Fibroblast of the conjunctiva (primary cell): ENCODE measurements around the gene SLC8A1.
"Not testable (repeated sequence)": the region's sequence is repeated elsewhere in the genome, so short reads cannot be mapped to it uniquely, and the experiment has no call there.

ENCODE experiments used
- DNase-seq: peaks from one replicate; pipeline ENCODE4 v3.0.0-alpha.2; 2010; ENCODE audit warnings: low read depth

SLC8A1 gene

GRCh38 chr2:40106061-40106460, 345.8 kb downstream of the SLC8A1 start:
- no peak for DNase-seq

- no peak for DNase-seq
Observed at GRCh38 chr2:40105593-40105992, 346.3 kb downstream of the SLC8A1 start.

DNA sequence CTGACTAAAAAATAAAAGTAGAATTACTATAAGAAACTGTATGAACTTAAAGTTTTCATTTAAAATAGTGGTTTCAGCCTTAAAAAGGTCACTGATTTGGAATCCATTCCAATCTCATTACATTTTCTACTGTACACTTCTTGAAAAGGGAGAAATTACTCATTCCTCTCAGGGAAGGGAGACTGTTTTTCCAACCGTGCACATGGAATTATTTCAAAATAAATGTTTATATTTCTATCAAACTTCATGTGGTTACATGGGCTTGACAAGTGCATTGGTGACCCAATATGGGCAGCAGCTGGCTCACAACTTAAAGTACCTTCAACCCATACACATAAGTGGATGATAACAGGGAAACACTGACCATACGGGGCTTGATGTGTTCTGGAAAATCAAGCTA, 348.3 kb downstream of the SLC8A1 start:
- DNase-seq, result no peak

DNA sequence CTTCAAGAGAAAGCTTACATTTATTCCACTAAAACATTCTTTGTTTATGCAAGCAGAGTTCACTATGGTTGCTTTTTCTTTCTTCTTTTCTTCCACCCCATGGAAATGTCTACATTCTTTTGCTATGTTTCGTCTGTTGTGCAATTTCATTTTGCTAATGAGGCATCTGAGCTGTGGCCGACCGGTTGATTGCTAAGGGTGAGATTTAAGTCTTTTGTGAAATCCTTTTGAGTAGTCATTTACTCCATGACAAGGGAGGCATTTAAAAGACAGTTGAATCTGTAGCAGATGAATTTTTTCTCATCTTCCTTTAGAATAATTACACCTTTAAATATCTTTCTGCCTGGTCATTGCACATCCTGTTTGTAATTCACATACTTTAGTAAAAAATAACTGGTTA, 348.7 kb downstream of the SLC8A1 start:
- no peak for DNase-seq

DNA sequence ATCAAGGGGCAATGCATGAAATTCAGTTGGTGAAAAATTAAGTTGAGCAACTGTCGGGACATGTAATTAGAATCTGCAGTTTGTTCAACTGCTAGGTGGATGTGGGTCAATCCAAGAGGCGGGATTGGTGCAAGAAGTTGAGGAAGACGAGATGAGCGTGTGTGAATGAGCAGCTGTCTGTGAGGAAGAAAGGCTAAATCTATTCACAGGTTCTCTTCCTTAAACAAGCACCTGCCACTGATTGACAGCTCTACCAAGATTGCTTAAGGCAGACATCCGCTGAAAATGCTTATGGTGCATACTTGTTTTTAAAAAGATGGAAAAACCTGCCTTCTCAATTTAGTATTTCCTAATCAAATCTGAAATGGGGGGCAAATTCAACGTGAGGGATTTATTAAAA, 349.4 kb downstream of the SLC8A1 start:
- no peak for DNase-seq

DNA sequence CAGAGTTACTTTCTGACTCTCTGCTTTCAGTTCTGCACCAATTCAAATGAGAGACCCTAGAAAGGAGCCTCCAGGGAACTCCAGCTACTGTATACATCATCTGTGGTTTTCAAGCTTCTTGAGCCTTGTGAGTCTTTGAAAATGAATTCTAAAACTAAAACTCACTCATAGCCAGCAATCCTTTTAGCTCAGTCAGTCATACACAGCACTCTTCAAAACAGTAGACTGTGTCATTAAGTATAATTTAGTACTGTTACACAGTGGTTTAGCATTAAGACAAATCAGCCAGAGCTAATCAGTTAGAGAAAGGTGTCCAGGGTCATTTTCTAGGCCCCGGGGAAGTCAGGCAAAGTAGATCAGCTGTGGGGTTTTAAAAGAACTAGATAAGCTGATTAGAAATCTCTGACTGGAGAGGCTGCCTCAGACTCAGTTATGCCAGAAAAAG, 350.7 kb downstream of the SLC8A1 start:
- no peak for DNase-seq

DNA sequence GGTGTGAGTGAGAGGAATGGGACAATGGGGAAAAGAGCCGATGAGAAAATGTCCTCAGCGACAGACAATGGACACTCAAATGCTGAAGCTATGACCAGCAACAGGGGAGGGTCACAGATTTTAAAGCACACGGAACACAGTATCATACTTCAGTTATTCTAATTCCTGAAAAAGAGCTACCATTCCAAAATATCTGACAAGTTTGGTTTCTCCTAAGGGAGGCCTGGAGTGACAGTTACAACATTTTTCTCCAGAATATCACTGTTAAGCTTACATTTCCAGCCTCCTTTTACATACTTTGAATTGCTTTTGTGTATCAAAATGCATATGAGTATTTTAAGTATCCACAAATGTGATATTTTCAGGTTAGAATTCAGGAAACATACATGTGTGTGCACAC, 351.2 kb downstream of the SLC8A1 start:
- DNase-seq, result no peak

DNA sequence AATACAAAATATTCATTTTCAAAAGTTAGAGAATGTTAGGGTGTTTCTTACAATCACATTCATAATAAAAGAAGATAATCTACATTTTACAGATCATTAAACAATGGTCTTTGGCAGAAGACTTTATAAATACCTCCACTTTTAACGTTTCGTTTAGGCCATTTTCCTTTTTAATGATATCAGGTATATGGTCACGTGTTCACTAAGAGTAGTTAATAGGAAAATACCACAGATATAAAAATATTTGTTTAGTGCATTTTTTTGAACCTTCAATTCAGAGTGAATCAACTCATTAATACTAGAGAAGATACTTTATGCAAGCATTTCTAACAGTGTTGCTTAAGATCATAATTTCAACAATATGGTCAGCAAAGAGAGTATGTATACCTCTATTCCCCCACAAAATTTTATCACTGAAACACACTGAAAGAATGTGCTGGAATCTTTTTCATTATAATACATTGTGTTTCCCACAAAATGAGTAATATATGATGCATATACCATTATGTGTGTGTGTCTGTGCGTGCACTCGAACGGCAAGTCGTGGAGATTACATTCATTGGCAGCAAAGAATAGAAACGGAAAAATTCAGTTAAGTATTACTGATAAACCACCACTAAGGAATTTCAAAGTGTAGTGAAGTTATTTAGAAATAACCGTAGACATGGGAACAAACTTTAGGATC, 353.0 kb downstream of the SLC8A1 start:
- no peak for DNase-seq

DNA sequence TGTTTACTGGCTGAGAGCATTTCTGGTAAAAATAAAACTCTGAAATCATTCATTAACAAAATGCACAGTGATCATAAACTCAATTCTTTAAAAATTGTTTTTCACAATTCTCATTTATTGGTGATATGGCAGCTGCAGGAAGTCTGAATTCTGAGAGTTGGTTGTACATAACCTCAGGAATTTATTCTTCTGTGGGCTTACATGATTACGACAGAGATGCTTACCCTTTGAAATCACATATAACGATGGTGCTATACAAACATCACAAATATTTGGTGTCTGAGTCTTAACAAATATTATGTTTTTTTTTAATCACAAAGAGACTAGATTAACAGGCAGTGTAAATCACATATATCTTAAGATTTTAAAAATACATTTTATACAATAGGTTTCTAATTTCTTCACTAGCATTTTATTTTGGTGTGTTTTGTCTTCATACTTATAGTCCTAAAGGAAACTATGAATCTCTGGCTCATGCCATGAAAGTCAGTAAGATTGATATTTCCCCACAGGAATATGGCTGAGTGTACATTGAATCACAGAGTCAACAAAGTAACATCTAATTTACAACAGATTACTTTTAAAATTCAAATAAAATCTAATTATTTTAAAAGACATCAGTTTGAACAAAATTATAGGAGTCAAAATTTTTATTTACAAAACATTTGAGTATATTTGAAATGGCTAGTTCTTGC, 354.1 kb downstream of the SLC8A1 start:
- DNase-seq, result no peak

DNA sequence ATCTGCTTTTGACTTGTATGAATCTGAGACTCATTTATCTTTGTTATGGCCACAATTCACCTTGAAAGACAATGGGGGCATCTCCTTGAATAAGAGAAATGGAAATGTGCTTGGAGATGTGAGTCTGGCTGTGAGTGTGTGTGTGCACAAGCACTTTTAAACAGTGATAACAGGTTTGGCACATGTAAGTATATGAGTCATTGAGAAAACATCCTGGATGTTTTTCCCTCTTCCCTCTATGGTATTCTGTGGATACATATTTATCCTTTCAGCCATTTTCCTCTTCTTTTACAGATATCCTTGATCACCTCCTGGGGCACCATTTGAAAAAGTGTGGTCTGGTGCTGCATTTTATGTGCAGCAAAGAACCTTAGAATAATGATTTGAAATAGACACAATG, 355.5 kb downstream of the SLC8A1 start:
- no peak for DNase-seq

DNA sequence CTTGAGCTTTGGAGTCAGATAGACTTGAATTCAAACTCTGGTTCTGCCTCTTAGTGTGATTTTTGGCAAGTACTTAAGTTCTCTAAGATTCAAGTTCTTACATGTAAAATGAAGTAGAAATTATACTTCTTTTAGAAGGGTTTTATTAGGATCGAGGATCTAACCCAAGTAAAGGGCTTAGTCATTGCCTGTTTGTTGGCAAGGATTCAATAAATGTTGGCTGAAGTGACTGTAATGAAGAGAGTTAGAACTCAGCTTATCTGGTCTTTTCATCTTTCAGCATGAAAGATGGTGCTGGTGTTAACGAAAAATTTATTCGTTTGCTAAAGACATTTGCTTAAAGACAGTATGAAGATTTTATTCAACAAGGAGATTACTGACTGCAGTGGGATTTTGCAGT, 356.9 kb downstream of the SLC8A1 start:
- peak; percentile 64 for DNase-seq

DNA sequence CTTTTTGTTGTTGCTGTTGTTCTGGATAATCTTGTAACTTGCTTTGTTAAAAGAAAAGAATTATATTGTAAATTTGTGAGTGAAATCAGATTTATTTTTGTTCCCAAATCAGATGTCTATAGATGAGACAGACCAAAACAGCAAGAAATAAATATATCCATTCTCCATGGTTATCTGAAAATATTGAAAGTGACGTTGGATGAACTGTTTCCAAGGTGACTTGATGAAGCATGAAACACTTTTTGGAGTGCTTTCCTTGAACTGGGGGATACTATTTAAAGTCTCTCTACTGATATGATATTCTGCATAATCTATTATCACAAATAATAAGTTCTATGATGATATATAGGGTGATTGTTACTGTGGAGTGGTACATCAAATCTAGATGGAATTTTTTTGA, 357.4 kb downstream of the SLC8A1 start:
- DNase-seq, result no peak

DNA sequence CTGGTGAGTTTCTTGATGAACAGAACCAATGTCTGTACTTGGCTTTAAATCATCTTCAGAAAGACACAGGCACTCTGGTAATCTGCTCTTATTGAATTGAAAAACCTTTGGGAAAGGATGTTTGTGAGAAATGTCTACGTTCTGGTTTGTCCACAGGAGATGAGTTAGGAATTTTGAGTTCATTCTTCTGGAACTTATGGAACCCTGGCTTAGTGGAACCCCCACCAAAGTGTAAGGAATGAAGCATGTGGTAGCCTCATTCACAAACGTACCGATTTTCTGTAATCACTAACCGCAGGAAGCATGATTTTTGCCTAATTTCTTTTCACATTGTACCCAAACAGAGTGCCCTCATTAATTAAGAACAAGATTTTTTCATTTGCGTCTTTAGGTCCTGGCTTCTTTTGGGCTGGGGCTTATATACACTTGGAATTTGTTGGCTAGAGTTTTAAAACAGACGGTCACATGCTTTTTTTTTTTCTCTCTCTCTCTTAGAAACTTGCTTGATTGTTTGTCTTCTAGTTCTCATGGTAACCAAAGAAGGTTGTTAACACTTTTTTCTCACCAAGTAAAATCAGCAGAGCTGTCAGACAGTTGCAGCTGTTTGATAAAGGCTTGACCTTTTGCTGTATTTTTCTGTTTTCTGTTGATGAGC, 358.7 kb downstream of the SLC8A1 start:
- no peak for DNase-seq

- no peak for DNase-seq
Observed at GRCh38 chr2:40090044-40090443, 361.8 kb downstream of the SLC8A1 start.

- no peak for DNase-seq
Observed at GRCh38 chr2:40087927-40088326, 364.0 kb downstream of the SLC8A1 start.

DNA sequence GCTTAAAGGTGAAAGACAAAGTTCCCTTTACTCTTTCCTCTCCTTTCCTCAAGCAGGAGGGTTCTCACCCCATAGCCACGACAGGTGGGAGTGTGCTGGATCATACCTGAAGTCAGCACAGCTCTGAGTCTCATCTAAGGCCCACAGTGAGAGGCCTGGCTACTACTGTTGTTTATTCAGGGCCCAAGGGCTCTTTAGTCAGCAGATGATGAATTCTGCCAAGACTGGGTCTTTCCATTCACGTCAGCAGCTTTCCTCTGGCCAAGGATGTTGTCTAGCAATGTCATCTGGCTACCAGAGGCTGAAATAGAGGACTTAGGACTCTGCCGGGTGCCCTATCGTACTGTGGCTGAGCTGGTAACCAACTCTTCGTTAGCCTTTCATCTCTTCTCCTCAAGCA, 364.5 kb downstream of the SLC8A1 start:
- DNase-seq, result no peak

- no peak for DNase-seq
Observed at GRCh38 chr2:40085786-40086185, 366.1 kb downstream of the SLC8A1 start.

DNA sequence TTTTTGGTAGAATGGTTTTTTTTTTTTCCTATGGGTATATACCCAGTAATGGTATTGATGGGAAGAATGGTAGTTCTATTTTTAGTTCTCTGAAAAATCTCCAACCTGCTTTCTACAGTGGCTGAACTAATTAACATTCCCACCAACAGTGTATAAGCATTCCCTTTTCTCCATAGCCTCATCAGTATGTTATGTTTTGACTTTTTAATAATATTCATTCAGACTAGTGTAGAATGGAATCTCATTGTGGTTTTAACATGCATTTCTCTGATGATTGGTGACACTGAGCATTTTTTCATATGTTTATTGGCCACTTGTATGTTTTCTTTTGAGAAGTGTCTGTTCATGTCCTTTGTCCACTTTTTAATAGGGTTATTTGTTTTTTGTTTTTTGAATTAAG, 378.6 kb downstream of the SLC8A1 start:
- not testable (repeated sequence) for DNase-seq

DNA sequence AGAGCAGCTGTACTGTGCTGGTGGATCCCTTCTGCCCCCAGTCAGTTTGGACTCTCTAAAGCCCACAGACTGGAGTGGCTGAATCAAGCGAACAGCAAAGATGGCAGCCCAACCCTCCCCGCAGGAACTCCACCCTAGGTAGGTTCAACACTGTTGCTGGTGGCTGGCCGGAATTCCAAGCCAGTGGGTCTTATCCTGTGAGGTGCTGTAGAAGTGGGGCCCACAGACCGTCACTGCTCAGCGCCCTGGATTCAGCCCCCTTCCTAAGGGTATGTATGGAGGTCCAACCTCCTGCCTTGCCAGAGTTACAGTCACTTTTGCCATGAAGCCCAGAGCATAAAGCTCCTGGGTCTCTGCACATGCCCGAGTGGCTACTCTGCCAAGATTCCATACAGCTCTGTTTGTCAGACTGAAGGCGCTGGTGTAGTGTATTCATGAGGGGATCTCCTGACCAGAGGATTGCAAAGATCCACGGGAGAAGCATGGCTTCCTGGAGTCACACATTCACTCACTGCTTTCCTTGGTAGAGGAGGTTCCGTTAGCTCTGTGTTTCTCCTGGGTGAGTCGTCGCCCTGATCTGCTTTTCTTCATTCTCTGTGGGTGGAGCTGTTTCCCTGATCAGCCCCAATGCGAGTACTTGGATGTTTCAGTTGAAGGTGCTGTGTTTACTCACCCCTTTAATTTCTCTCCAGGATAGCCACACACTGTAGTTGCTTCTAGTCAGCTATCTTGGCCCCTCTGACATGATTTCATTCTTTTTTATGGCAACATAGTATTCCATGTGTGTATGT, 379.3 kb downstream of the SLC8A1 start:
- DNase-seq, result no peak

DNA sequence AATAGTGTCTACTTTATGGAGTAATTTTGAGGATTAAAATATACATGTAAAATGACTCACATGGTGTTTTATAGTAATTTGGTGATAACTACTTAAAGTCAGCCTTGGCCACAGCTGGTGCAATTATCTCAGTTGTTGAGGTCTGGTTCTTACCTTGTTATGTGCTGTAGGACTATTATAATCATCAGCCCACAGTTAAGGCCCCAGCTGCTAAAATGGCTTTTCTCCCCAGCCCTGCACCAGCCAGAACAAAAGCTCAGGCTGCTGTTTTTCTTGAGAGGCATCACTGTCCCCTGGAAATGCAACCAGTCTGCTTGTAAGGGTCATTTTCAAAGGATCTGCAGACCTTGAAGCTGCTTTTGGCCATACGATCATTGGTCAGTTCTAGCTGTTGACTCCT, 389.5 kb downstream of the SLC8A1 start:
- DNase-seq, result no peak

- DNase-seq, result no peak
Observed at GRCh38 chr2:40049781-40050180, 402.1 kb downstream of the SLC8A1 start.

- DNase-seq, result no peak
Observed at GRCh38 chr2:40048506-40048905, 403.4 kb downstream of the SLC8A1 start.

DNA sequence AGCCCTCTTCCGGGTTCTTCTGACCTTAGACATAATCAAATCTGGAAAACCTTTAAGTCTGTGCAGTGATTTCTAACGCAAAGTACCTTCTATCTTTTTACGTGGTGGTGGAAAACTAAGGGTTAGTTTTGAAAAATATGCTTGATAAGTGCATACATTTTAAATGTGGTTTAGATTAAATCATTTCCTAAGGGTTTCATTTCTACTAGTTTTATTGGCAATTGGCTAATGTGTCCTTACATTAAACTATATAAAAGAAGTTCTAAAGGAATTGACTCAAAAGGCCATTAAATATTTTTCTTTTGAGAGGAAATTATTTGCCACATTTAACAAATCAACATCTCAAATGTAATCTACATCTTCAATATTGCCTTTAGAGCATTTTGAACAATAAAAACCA, 404.5 kb downstream of the SLC8A1 start:
- no peak for DNase-seq
